B cell (primary cell): Measurements from ENCODE around the gene CYB5R3.

ENCODE experiments used
- EZH2 ChIP-seq: IDR thresholded peaks from 2 replicates; pipeline ENCODE4 v1.6.1; 2012; ENCODE audit warnings: borderline replicate concordance, low read depth, mild to moderate bottlenecking, moderate library complexity, low read length; ENCODE audit not compliant: insufficient read depth, poor library complexity, severe bottlenecking
- TF ChIP-seq, protein P1 (sequence below): fragments of 200-600 bp; IDR thresholded peaks from one replicate; pipeline ENCODE4 v1.8.0; 2022; ENCODE audit warnings: antibody characterized with exemption, mild to moderate bottlenecking

DNA sequence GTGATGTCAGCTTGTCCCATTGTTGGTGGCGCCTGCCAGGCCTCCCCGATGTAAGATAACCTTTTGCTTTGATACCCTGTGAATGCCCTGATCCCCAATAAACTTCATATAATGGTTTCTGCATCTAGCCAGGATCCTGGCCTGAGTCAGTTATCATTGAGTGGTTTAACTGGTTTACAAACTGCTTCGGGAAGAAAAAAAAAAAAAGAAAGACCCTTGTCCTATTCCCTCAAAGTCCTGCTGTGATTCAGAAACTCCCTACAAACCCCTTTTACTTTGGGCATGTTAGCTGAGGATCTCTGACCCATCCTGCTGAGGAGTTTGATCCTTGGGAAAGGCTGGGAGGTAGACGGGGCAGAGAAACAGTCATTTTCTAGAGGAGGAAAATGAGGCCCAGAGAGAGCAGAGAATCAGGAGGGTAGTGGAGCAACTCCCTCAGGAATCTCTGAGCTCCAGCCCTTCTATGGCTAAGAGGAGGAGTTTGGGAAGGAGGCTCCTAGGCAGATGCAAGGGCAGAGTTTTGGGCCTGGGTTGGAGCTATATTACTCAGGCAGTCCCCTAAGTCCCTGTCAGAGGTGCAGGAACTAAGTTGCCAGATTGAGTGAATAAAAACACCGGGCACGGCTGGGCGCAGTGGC is 5.4 kb upstream of the CYB5R3 start:
- TF ChIP-seq, protein P1, sequence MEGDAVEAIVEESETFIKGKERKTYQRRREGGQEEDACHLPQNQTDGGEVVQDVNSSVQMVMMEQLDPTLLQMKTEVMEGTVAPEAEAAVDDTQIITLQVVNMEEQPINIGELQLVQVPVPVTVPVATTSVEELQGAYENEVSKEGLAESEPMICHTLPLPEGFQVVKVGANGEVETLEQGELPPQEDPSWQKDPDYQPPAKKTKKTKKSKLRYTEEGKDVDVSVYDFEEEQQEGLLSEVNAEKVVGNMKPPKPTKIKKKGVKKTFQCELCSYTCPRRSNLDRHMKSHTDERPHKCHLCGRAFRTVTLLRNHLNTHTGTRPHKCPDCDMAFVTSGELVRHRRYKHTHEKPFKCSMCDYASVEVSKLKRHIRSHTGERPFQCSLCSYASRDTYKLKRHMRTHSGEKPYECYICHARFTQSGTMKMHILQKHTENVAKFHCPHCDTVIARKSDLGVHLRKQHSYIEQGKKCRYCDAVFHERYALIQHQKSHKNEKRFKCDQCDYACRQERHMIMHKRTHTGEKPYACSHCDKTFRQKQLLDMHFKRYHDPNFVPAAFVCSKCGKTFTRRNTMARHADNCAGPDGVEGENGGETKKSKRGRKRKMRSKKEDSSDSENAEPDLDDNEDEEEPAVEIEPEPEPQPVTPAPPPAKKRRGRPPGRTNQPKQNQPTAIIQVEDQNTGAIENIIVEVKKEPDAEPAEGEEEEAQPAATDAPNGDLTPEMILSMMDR = no peak
- no peak for TF ChIP-seq EZH2
